Small intestine (tissue), 7 donors: ENCODE measurements around the gene PCNX1. TPM values are rescaled to one million over a fixed set of nuclear protein-coding genes. Genes with fewer than 3 reads are reported as not detected.
A peak's percentile ranks its signal among the peaks of the same experiment; 100 is the strongest.

Experiments used
- DNase-seq, 2 donors: peaks; one replicate each; pipeline versions ENCODE4 v3.0.0 to v3.0.0-alpha.2; 2013
- FAIRE-seq: peaks from 2 replicates; lab custom pipeline; 2012; peaks lifted over from hg19 to GRCh38; lab: Jason Lieb, UNC
- H3K27ac ChIP-seq, 3 donors: one replicate each; pipeline ENCODE4 v1.5.1; 2013; ENCODE audit warnings: low read length in 2 of 3, mild to moderate bottlenecking in 2 of 3, control low read depth in 1 of 3, inconsistent platforms in 1 of 3, low read depth in 1 of 3, moderate library complexity in 1 of 3
- H3K27me3 ChIP-seq, 3 donors: one replicate each; pipeline ENCODE4 v1.6.1; 2013; ENCODE audit warnings: low read length in 3 of 3, inconsistent platforms in 1 of 3; ENCODE audit not compliant: control insufficient read depth in 3 of 3, insufficient read depth in 3 of 3
- H3K36me3 ChIP-seq, 3 donors: one replicate each; pipeline ENCODE4 v1.6.1; 2013; ENCODE audit warnings: low read length in 3 of 3, inconsistent platforms in 1 of 3, low read depth in 1 of 3, mild to moderate bottlenecking in 1 of 3, moderate library complexity in 1 of 3; ENCODE audit not compliant: control insufficient read depth in 3 of 3, insufficient read depth in 2 of 3
- H3K4me1 ChIP-seq, 3 donors: one replicate each; pipeline ENCODE4 v1.6.1; 2013; ENCODE audit warnings: low read length in 2 of 3, inconsistent platforms in 1 of 3, low read depth in 1 of 3, mild to moderate bottlenecking in 1 of 3, moderate library complexity in 1 of 3; ENCODE audit not compliant: control insufficient read depth in 3 of 3, insufficient read depth in 2 of 3
- H3K4me3 ChIP-seq, 3 donors: one replicate each; pipeline ENCODE4 v1.5.1; 2013; ENCODE audit warnings: low read length in 3 of 3, control low read depth in 1 of 3, inconsistent platforms in 1 of 3, low read depth in 1 of 3, mild to moderate bottlenecking in 1 of 3, moderate library complexity in 1 of 3
- H3K9me3 ChIP-seq, 2 donors: one replicate each; pipeline ENCODE4 v1.6.1; 2013; ENCODE audit warnings: low read depth in 1 of 2, low read length in 1 of 2; ENCODE audit not compliant: control insufficient read depth in 2 of 2, insufficient read depth in 1 of 2
- WGBS, 3 donors: extraction: QIAGEN DNeasy Blood & Tissue Kit; methylation state at CpG; one replicate each; pipeline ENCODE4 v1.1.7; 2013; 5-methylcytosine and 5-hydroxymethylcytosine counted together
- polyA plus RNA-seq, 4 donors: library from polyadenylated mRNA; stranded (reverse) in 3 of 4; unstranded in 1 of 4; fragments of 200-250 nt in 3 of 4; fragments of 120-200 nt in 1 of 4; gene quantifications; one replicate each; pipeline versions ENCODE4 v1.2.1 to v1.2.3, GENCODE V29; 2013
- donor health status: healthy with polysubstance abuse.
- donor health status: control.
- donor health status: control.
- donor health status: Bipolar disorder and iron deficiency.
- donor health status: healthy.

Gene PCNX1
- polyA plus RNA-seq, 4 donors = 4.7 to 49.4 (median 6.5) TPM

GRCh38 chr14:70886421-70887206 is 20.6 kb upstream of the PCNX1 start:
- H3K4me1 ChIP-seq = peaks cover 0 to 13% (median 0%) of the 10 kb centered on the region in 3 donors
- no peak overlapping the region for H3K4me3 ChIP-seq
- peak in 1 of 2 donors; percentile 36 for DNase-seq
- H3K27ac ChIP-seq = peak overlapping the region in 2 of 3 donors; percentile 74 to 81
- H3K9me3 ChIP-seq = no peaks in the 10 kb centered on the region
- H3K36me3 ChIP-seq = no peaks in the 10 kb centered on the region
- H3K27me3 ChIP-seq = no peaks in the 10 kb centered on the region
- no peak for FAIRE-seq
- WGBS, 3 donors = 47 to 66% (median 48%) methylated on average over 5 of the region's 5 CpGs

GRCh38 chr14:70887207-70887681 is 20.0 kb upstream of the PCNX1 start:
- Histone ChIP-seq H3K27ac (peak overlapping the region in 2 of 3 donors; percentile 74 to 87), H3K4me1 (peaks cover 0 to 13% (median 0%) of the 10 kb centered on the region in 3 donors), H3K4me3 (no peak overlapping the region), H3K27me3 (no peaks in the 10 kb centered on the region), H3K9me3 (no peaks in the 10 kb centered on the region), H3K36me3 (no peaks in the 10 kb centered on the region)
- DNase-seq (peak in 1 of 2 donors; percentile 19), FAIRE-seq (no peak)
- WGBS, 3 donors = 21 to 37% (median 33%) methylated on average over 3 of the region's 3 CpGs

- Histone ChIP-seq H3K27ac (peak overlapping the region in 2 of 3 donors; percentile 21 to 87), H3K4me3 (no peak overlapping the region), H3K27me3 (no peaks in the 10 kb centered on the region), H3K36me3 (no peaks in the 10 kb centered on the region), H3K4me1 (peaks cover 0 to 13% (median 0%) of the 10 kb centered on the region in 3 donors), H3K9me3 (no peaks in the 10 kb centered on the region)
- WGBS, 3 donors = 84 to 96% (median 88%) methylated on average over 3 of the region's 3 CpGs
- FAIRE-seq = no peak
- no peak for DNase-seq
These were observed 19.3 kb upstream of the PCNX1 start for GRCh38 chr14:70887737-70888499.

GRCh38 chr14:70888681-70889175 is 18.5 kb upstream of the PCNX1 start:
- no peak for FAIRE-seq
- no peaks in the 10 kb centered on the region for H3K9me3 ChIP-seq
- H3K4me1 ChIP-seq = peaks cover 0 to 13% (median 0%) of the 10 kb centered on the region in 3 donors
- H3K27me3 ChIP-seq = no peaks in the 10 kb centered on the region
- WGBS, 3 donors = 68 to 84% (median 82%) methylated on average over 1 of the region's 1 CpG
- H3K4me3 ChIP-seq = no peak overlapping the region
- H3K27ac ChIP-seq = peak overlapping the region in 1 of 3 donors; percentile 37
- DNase-seq = peak in 1 of 2 donors; percentile 22
- H3K36me3 ChIP-seq = no peaks in the 10 kb centered on the region

GRCh38 chr14:70889555-70889954 is 17.7 kb upstream of the PCNX1 start:
- Histone ChIP-seq H3K36me3 (no peaks in the 10 kb centered on the region), H3K27ac (no peak overlapping the region), H3K27me3 (no peaks in the 10 kb centered on the region), H3K4me3 (no peak overlapping the region), H3K4me1 (peaks cover 0 to 13% (median 0%) of the 10 kb centered on the region in 3 donors), H3K9me3 (no peaks in the 10 kb centered on the region)
- no peak for DNase-seq
- WGBS, 3 donors = 78 to 87% (median 78%) methylated on average over 5 of the region's 5 CpGs
- no peak for FAIRE-seq

- no peak overlapping the region for H3K27ac ChIP-seq
- H3K36me3 ChIP-seq = no peaks in the 10 kb centered on the region
- no peaks in the 10 kb centered on the region for H3K9me3 ChIP-seq
- FAIRE-seq (no peak), DNase-seq (no peak)
- H3K4me3 ChIP-seq = no peak overlapping the region
- 85 to 96% (median 88%) methylated on average over 5 of the region's 5 CpGs for WGBS, 3 donors
- peaks cover 0 to 9% (median 0%) of the 10 kb centered on the region in 3 donors for H3K4me1 ChIP-seq
- H3K27me3 ChIP-seq = no peaks in the 10 kb centered on the region
These were observed 16.2 kb upstream of the PCNX1 start for GRCh38 chr14:70890826-70891659.

GRCh38 chr14:70891737-70892136 is 15.5 kb upstream of the PCNX1 start:
- peaks cover 0 to 9% (median 0%) of the 10 kb centered on the region in 3 donors for H3K4me1 ChIP-seq
- no peaks in the 10 kb centered on the region for H3K9me3 ChIP-seq
- no peak overlapping the region for H3K27ac ChIP-seq
- 91 to 97% (median 92%) methylated on average over 2 of the region's 2 CpGs for WGBS, 3 donors
- H3K27me3 ChIP-seq = no peaks in the 10 kb centered on the region
- no peak overlapping the region for H3K4me3 ChIP-seq
- H3K36me3 ChIP-seq = no peaks in the 10 kb centered on the region
- DNase-seq (no peak), FAIRE-seq (no peak)
